Right renal pelvis (tissue), 4 donors: ENCODE data around the gene NCAPD2. TPM values are rescaled to one million over a fixed set of nuclear protein-coding genes. Genes with fewer than 3 reads are reported as not detected.

Experiments
- DNase-seq, 4 donors: peaks; one replicate each; pipeline ENCODE4 v3.0.0-alpha.2; 2013; ENCODE audit warnings: low read depth in 4 of 4, low spot score in 3 of 4, missing footprints in 1 of 4
- polyA plus RNA-seq, 4 donors: library from polyadenylated mRNA; unstranded; fragments of 120-200 nt; gene quantifications; one replicate each; pipeline ENCODE4 v1.2.1, GENCODE V29; 2013; ENCODE audit not compliant: insufficient read length in 4 of 4

NCAPD2 gene
- polyA plus RNA-seq, 4 donors = 57.5 to 62.5 (median 59.9) TPM

DNA sequence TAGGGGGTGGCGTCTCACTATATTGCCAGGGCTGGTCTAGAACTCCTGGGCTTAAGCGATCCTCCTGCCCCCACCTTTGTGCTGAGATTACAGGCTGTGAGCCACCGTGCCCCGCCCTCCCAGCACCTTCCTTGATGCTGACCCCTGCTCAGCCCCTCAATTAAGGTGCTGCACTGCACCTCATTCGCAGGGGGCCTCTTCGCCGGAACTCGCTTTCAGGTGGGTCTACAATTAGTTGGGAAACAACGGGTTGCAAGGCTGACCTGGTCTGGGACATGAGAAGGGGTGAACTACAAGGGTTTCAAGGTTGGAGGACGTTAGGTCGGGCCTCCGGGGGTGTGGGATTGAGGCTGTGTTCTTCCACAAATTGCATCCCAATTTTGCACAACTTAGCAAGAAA lies 75.4 kb downstream of the NCAPD2 start:
- no peak for DNase-seq

DNA sequence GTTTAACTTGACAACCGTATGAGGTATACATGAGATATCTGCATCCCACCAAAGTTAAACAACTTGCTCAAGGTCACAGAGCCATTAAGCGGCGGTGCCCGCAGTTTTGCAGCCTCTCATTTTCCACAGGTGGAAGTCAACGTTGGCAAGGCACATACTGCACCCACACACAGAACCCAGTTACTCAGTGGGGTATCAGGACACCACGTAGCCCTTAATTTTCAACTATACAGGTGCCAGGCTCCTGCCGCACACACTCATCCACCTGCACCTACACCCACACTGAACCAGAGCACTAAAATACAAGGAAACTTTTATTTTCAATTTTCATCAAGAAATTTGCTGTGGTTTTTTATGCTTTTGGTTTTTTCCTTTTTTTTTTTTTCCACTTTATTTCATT lies 75.9 kb downstream of the NCAPD2 start:
- no peak for DNase-seq

DNA sequence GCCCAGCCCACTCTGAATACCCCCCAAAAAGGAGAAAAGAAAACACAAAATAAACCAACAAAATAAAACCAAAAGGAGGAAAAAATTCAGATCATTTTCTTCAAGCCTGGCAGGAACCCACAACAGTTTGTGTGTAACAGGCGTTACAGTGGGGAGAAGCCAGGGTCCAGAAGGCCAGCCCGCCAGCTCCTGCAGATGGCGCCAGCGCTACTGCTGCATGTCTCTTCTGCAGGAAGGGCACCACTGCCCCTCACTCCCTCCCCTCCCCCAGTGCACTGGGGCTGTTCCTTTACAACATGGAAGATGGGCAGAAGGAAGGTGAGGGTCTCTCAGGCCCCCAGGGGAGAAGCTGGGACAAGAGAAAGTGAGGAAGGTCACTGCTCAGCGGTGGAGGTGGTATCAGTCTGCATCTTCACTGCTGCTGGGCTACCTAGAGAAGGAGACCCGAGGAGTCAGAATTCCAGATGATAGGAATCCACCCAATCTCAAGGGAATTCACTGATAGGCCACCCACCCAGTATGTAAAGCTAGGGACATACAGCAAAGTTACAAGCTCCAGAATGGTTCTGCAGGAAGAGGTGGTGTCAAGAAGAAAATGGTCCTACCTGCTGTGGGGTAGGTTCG lies 76.5 kb downstream of the NCAPD2 start:
- no peak for DNase-seq

DNA sequence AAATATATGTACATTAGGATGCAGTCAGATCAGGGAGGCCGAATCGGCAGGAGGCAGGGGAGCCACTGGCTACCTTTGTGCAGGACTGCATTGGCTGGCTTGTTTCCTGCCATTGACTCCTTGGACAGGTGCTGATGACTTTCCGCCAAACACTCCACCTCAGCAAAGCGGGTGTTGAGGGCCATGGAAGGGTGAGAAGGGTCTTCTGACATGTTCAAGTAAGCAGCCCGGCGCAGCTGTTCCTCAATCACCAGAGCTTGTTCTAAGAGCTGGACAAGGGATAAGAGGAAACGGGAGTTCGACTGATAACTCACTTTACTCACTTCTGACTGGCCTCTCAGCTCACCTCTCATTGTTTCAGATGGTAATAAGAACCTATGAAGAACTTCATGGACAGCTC lies 79.1 kb downstream of the NCAPD2 start:
- no peak for DNase-seq

DNA sequence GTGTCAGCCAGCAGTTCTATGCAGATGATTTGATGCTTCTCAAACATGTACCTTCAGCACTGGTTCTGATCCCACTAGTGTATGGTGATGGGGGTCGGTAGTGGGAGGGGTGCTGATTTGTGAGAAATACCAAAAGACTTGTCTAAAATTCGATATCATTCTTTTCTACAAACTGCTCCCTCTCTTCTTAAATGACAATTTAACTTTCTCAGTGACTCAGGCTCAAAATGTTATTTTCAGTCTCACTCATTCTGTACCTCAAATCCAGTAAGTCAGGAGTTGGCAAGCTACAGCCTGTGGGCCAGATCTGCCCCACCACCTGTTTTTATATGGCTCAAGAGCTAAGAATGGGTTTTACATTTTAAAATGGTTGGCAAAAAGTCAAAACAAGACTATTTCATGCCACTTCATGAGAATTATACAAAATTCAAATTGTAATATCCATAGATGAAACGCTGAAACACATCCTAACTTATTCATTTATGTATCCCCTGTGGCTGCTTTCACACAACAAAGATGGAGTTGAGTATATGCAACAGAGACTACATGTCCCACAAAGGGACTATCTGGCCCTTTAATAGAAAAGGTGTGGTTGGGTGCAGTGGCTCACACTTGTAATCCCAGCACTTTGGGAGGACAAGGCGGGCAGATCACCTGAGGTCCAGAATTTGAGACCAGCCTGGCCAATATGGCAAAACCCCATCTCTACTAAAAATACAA lies 80.8 kb downstream of the NCAPD2 start:
- DNase-seq = no peak

DNA sequence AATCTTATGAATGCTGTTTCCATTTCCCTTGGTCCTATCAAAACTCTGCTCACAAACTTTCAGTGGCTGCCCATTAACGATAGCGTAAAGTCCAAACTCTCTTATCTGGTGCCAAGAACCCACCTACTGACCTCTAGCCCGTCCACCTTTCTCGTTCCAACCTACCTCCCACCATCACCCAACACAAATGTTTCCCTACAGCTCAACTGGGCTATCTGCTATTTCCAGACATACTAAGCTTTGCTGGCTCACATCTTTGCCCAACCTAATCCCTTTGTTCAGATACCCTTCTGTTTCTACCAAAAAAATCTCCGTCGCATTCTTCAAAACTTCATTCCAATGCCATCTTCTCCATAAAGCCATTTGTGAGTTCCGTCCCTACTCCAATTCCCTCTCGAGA lies 81.7 kb downstream of the NCAPD2 start:
- no peak for DNase-seq

Other genes starting within 250 kb of the NCAPD2 start
- gene PLEKHG6, start 183.4 kb upstream of the NCAPD2 start, polyA plus RNA-seq = 1 to 10 TPM; 2.3 to 6.2 (median 4.0) TPM
- gene TNFRSF1A, start 152.0 kb upstream of the NCAPD2 start, polyA plus RNA-seq = 100 to 1,000 TPM; 103 to 118 (median 108) TPM
- gene SCNN1A, start 118.5 kb upstream of the NCAPD2 start, polyA plus RNA-seq = 10 to 100 TPM; 67.9 to 79.4 (median 70.4) TPM
- gene LTBR, start 109.9 kb upstream of the NCAPD2 start, polyA plus RNA-seq = 10 to 100 TPM; 60.4 to 64.9 (median 61.6) TPM
- 1 to 10 TPM in 2 of 4 donors, under 1 TPM in 2; 0.62 to 1.3 (median 1.00) TPM for gene CD27, start 49.1 kb upstream of the NCAPD2 start, polyA plus RNA-seq
- 10 to 100 TPM; 16.1 to 19.8 (median 18.7) TPM for gene TAPBPL, start 42.1 kb upstream of the NCAPD2 start, polyA plus RNA-seq
- 10 to 100 TPM in 2 of 4 donors, 1 to 10 TPM in 2; 8.0 to 11.6 (median 10.1) TPM for gene VAMP1, start 23.4 kb upstream of the NCAPD2 start, polyA plus RNA-seq
- 100 to 1,000 TPM; 179 to 191 (median 185) TPM for gene MRPL51, start 840 bp upstream of the NCAPD2 start, polyA plus RNA-seq
- 1,000 to 10,000 TPM; 1,811 to 2,323 (median 1,879) TPM for gene GAPDH, start 40.4 kb downstream of the NCAPD2 start, polyA plus RNA-seq
- 10 to 100 TPM; 12.1 to 16.5 (median 14.0) TPM for gene IFFO1, start 61.9 kb downstream of the NCAPD2 start, polyA plus RNA-seq
- 10 to 100 TPM; 22.8 to 26.9 (median 23.9) TPM for gene NOP2, start 74.2 kb downstream of the NCAPD2 start, polyA plus RNA-seq
- gene CHD4, start 113.3 kb downstream of the NCAPD2 start, polyA plus RNA-seq = 100 to 1,000 TPM; 267 to 304 (median 280) TPM
- 1 to 10 TPM; 1.0 to 1.8 (median 1.4) TPM for gene LPAR5, start 141.9 kb downstream of the NCAPD2 start, polyA plus RNA-seq
- 1 to 10 TPM; 4.2 to 6.9 (median 5.6) TPM for gene ACRBP, start 153.3 kb downstream of the NCAPD2 start, polyA plus RNA-seq
- gene ING4, start 169.0 kb downstream of the NCAPD2 start, polyA plus RNA-seq = 100 to 1,000 TPM; 117 to 136 (median 120) TPM
- 10 to 100 TPM; 75.9 to 87.8 (median 84.9) TPM for gene ZNF384, start 195.3 kb downstream of the NCAPD2 start, polyA plus RNA-seq
- gene PIANP, start 206.7 kb downstream of the NCAPD2 start, polyA plus RNA-seq = 10 to 100 TPM; 11.2 to 16.7 (median 11.3) TPM
- gene COPS7A, start 229.9 kb downstream of the NCAPD2 start, polyA plus RNA-seq = 10 to 100 TPM; 66.4 to 74.5 (median 69.6) TPM